ENCODE results near the gene SCGB3A1.

GRCh38 chr5:180631549-180632383 is 40.5 kb upstream of the SCGB3A1 start:
- no peak for TF ChIP-seq POLR2A (IDR thresholded peaks at IDR 0.05)
- TF ChIP-seq CTCF (IDR thresholded peaks at IDR 0.05) = no peak
- no peak for TF ChIP-seq POLR2AphosphoS5 (IDR thresholded peaks at IDR 0.05)

All from sigmoid colon (tissue), 4 donors.